Endometrium (tissue), 2 donors: Measurements from ENCODE around the gene ZFP3.
"Not testable (repeated sequence)": the region's sequence is repeated elsewhere in the genome, so short reads cannot be mapped to it uniquely, and the experiment has no call there.

ENCODE experiments used
- FAIRE-seq: peaks from 2 replicates; lab custom pipeline; 2012; peaks lifted over from hg19 to GRCh38; lab: Jason Lieb, UNC
- donor health status: control.
- donor health status: control.

Gene ZFP3

DNA sequence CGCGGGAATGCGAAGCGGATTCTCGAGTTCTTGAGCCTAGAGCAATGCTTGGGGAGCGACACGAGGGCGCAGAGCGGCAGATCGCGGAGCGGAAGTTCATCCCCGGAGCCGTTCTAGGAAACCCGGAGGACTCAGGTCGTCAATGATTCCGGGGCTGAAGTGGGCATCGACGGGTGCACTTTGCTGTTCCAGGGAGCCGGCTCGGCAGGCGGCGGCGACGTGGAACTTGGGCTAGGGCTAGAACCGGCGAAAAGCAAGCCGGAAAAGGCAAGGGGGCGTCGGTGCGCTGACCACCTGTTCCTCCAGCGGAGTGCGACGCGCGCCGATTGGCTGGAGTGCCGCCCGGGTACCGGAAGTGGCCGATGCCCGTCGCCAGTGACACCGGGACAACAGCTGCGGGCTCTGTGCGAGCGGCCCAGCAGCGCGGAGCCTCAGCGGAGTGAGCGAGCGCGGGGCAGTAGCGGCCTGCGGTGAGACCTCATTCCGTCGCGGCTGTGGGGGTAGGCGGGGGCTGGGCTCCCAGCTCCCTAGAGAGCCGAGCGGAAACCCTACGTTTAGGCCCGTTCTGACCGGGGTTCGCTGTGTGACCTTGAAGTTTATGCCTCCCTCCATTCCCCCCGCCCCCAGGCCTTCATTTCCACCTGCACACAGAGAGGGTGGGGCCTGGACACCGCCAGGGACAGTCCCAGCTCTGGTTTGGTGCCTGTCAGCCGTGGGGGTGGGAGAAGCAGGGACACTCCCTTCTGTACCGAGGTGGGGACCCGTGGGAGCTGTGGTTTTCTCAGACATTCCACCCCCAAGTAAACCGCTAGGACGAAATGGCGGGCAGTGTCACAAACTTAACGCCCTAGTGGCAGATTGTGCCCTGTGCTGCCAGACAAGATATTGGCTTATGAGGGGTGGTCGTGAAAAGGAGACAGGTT, at the start of gene ZFP3:
ZFP3 (plus strand) TSS at position 362 of the 923 bp plus-strand sequence. CDS start 13,038 bp downstream, outside the sequence.
- no peak for FAIRE-seq

DNA sequence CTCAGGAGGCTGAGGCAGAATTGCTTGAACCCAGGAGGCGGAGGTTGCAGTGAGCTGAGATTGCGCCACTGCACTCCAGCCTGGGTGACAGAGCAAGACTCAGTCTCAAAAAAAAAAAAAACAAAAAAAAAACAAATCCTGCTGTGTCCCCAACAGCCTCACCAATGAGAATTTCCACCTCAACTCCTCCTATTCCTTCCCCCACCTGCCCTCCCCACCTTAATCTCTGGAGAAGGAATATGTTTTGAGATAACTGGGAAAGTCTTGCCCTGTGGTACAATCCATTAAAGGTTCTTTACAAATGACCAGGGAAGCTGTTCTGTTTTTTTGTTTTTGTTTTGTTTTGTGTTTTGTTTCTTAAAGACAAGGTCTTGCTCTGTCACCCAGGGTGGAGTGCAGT, 48.1 kb upstream of the ZFP3 start:
- not testable (repeated sequence) for FAIRE-seq

DNA sequence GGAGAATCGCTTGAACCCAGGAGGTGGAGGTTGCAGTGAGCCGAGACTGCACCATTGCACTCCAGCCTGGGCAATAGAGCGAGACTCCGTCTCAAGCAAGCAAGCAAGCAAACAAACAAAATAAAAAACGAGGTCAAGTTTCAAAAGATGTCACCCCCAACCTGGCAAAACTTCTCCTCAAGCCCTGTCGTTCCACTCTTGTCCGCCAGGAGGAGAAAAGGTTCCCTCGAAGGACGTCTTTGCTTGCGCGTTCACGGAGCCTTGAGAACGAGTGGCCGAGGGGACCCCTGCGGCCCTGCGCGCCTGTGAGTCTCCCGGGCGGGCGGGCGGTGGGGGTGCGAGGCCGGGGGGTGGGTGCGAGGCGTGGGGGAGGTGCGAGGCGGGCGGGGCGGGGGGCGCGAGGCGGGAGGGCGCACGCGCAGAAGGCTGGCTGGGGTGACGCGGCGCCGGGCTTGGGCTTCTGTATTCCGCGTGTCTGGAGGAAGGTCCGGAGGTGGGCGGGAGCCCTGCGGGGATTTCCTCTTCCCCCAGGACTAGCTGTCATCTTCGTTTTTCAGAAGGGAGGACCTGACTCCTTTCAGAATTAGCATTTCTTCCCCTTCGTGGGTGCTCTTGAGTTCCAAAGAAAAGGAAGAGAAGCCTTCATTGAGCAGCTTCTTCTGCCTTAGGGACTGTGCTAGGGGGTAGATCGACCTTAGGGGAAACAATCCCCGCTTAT, 46.7 kb upstream of the ZFP3 start:
- no peak for FAIRE-seq

GRCh38 chr17:5032865-5033264, 45.4 kb upstream of the ZFP3 start:
- no peak for FAIRE-seq

GRCh38 chr17:5033352-5034015, 44.8 kb upstream of the ZFP3 start:
- no peak for FAIRE-seq

GRCh38 chr17:5034063-5034462, 44.2 kb upstream of the ZFP3 start:
- no peak for FAIRE-seq

DNA sequence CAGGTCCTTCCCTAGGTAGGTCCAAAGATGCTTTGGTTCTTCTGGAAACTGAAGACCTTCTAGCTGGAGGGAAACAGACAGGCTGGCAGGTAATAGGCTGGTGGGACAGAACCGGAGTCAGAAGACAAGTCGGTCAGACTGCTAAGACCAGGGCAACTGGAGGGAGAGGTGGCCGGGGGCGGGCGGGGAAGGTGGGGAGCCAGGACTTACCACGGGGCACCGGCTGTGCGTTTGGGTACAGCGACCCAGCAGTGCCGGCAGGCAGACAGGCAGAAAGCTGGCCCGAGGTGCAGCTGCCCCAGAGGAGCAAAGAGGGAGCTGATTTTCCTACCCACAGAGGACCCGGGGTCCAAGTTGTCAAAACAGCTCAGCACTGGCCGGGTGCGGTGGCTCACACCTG, 43.6 kb upstream of the ZFP3 start:
- no peak for FAIRE-seq

DNA sequence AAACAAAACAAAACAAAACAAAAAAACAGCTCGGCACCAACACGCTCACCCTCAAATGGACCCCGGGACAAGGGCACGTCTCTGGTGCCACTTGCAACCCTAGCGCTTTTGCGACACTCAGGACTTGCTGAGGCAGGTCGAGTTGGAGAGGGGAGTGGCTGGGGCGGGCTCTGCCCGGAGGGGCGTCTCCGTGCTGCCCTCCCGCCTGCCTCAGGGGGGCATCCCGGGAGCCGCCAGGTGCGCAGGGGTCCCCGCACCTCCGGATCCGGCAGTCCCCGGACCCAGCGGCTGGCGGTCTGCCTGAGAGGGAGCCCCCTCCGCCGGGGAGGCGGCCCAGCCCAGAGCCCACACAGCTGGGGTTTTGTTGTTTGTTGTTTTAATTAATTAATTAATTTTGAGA, 43.0 kb upstream of the ZFP3 start, which contains the start of gene SLC52A1:
SLC52A1 (minus strand) TSS at position 112 of the 400 bp plus-strand sequence. CDS start 820 bp downstream, outside the sequence.
- FAIRE-seq, result no peak

DNA sequence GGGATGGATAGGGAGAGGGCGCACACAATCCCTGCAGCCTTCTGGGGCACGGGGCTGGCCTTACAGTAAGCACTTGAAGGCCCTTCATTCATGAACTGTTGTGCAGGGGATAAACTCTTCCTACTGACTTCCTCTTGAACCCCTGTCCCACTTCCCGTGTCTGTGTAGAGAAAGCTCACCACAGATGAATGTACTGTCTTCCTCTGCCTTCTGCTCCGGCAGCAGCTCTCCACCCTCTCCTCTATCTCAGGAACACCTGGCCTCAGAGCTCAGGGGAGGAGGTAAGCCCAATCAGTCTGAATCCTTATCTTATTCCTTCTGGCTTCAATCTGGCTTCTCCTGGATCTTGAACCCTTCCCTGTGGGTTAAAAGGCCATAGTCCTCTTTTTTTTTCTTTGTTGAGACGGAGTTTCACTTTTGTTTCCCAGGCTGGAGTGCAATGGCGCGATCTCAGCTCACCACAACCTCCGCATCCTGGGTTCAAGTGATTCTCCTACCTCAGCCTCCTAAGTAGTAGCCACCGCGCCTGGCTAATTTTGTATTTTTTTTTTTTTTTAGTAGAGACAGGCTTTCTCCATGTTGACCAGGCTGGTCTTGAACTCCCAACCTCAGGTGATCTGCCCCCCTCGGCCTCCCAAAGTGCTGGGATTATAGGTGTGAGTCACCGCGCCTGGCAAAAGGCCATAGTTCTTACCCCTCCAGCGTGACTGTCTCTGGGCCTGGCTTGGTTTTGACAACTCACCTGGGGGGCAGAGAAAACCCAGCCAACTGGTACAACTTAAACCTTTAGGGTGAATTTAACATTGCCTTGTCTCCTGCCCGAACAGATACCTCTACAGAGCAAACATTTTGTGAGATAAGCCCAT, 35.9 kb upstream of the ZFP3 start:
- no peak for FAIRE-seq

GRCh38 chr17:5043524-5043923, 34.7 kb upstream of the ZFP3 start:
- FAIRE-seq, result no peak

DNA sequence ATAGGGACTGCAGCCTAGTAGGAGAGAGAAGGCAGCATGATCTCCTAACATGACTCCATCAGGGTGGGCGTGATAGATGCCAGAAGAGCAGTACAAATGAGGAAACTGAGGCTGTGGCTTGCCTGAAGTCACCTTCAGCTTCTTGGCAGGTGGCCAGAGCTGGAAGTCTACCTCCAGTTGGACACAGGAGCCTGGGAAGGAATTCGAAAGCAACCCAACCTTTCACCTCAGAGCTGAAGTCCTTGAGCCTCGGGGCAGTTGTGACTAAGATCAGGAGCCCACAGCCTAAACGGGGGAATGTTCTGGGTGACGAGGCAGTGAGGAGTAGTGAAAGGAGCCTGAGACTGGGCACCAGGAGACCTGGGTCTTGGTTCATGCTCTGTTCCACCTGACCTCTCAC, 33.6 kb upstream of the ZFP3 start:
- no peak for FAIRE-seq

- no peak for FAIRE-seq
Measured at GRCh38 chr17:5045496-5045895, 32.8 kb upstream of the ZFP3 start.

DNA sequence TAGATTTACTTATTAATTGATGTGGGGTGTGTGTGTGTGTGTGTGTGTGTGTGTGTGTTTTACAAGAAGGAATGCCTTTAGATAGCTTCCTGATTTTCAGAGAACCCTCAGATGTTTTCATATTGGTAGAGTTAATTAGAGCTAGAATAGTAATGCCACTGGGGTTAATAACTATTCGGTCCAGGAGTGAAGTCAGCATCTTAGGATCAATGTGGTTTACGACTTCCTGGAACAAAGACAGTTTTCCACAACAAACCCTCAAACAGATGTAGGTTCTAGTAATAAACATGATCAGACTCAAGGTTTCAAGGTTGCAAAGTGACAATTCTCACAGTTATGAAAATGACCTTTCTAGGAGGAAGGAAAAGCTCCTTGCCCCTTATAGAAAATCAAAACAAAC, 30.8 kb upstream of the ZFP3 start:
- FAIRE-seq, result peak; percentile 93

GRCh38 chr17:5049314-5049841, 28.9 kb upstream of the ZFP3 start:
- FAIRE-seq, result peak; percentile 81

GRCh38 chr17:5050278-5050677, 28.0 kb upstream of the ZFP3 start:
- peak; percentile 99 for FAIRE-seq

- FAIRE-seq, result no peak
Measured at GRCh38 chr17:5055543-5055942, 22.7 kb upstream of the ZFP3 start.

DNA sequence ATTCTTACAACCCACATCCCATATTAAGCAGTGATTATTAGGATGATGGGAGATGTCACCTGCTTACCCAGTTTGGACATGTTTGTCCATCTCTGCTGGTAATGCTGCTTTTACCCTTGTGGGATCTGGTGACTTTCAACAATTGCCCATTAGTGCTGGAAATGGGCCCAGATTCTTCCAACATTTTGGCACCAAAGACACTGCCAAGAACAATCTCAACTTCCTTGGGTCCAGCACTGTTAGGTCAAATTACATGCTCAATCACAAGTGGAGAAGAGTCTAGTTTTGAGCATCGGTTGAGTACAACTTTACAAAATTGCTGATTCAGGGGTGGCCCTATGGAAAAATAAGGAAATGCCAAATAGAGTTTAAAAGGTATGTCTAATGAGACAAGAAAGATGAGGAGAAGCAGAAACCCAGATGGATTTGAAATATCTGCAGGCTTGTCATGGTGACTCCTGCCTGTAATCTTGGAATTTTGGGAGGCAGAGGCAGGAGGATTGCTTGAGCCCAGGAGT, 13.0 kb upstream of the ZFP3 start:
- no peak for FAIRE-seq

- FAIRE-seq, result no peak
Measured at GRCh38 chr17:5068236-5068635, 10.0 kb upstream of the ZFP3 start.

DNA sequence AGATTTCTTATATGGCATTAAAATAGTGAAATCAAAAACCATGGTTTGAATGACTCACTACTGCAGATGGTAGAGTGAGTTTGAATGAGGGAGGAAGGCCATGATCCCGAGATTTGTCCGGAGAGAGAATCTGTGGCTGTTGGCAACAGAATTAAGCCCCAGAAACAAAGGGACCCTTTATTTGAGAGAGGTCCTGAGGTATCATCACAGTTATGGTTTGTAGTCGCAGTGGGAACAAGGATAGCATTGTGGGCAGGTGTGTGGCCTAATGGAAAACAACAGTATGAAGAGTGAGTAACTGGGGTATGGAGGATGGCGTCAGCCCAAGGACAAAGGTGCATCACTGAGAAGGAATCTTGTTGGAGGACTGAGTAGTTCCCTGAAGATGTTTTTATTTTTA, 8.5 kb upstream of the ZFP3 start:
- no peak for FAIRE-seq

- FAIRE-seq, result not testable (repeated sequence)
Measured at GRCh38 chr17:5075472-5075871, 2.8 kb upstream of the ZFP3 start.

DNA sequence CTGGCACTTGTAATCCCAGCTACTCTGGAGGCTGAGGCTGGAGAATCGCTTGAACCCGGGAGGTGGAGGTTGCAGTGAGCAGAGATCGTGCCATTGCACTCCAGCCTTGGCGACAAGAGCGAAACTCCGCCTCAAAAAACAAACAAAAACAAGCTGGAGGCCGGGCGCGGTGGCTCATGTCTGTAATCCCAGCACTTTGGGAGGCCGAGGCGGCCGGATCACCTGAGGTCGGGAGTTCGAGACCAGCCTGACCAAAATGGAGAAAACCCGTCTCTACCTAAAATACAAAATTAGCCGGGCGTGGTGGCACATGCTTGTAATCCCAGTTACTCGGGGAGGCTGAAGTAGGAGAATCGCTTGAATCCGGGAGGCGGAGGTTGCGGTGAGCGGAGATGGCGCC, 992 bp upstream of the ZFP3 start:
- not testable (repeated sequence) for FAIRE-seq
